Measurements from ENCODE around the gene GMIP. TPM values are rescaled to one million over a fixed set of nuclear protein-coding genes. Genes with fewer than 3 reads are reported as not detected.
A peak's percentile ranks its signal among the peaks of the same experiment; 100 is the strongest.
"Not testable (repeated sequence)": the region's sequence is repeated elsewhere in the genome, so short reads cannot be mapped to it uniquely, and the experiment has no call there.

Gene GMIP
- total and polyA plus RNA-seq, 12 donors = 1.4 to 11.8 (median 2.4) TPM

GRCh38 chr19:19674315-19674714 is 30.9 kb upstream of the GMIP start:
- ATAC-seq = no peak
- Histone ChIP-seq H3K4me3 (no peak overlapping the region), H3K9me3 (peaks cover 0 to 73% (median 3%) of the 10 kb centered on the region in 11 donors), H3K27ac (no peak overlapping the region), H3K27me3 (no peaks in the 10 kb centered on the region), H3K36me3 (peaks cover 0 to 77% (median 20%) of the 10 kb centered on the region in 9 donors), H3K4me1 (peaks cover 0 to 12% (median 8%) of the 10 kb centered on the region in 9 donors)
- no peak for TF ChIP-seq CTCF (IDR thresholded peaks at IDR 0.05)
- no peak for DNase-seq
- intact Hi-C loops (cut with DNase I) = loop anchor here in 1 of 10 donors (10.0 kb wide), 1 partner anchor 60 kb away; the partner anchor contains the start of gene ZNF14
- WGBS, 2 donors = 98 to 100% methylated on average over 6 of the region's 6 CpGs

GRCh38 chr19:19672816-19673215 is 29.4 kb upstream of the GMIP start:
- Histone ChIP-seq H3K4me3 (no peak overlapping the region), H3K36me3 (peaks cover 0 to 62% (median 6%) of the 10 kb centered on the region in 9 donors), H3K4me1 (peaks cover 0 to 19% (median 12%) of the 10 kb centered on the region in 9 donors), H3K27me3 (no peaks in the 10 kb centered on the region), H3K9me3 (peaks cover 0 to 58% (median 0%) of the 10 kb centered on the region in 11 donors), H3K27ac (no peak overlapping the region)
- intact Hi-C loops (cut with DNase I) = loop anchor here in 1 of 10 donors (10.0 kb wide), 1 partner anchor 62 kb away; the partner anchor contains the start of gene ZNF14
- ATAC-seq (no peak), DNase-seq (no peak)
- WGBS, 2 donors = 93 to 95% methylated on average over 3 of the region's 3 CpGs
- TF ChIP-seq CTCF (IDR thresholded peaks at IDR 0.05) = no peak

- H3K9me3 ChIP-seq = peaks cover 0 to 31% (median 0%) of the 10 kb centered on the region in 11 donors
- DNase-seq (no peak), ATAC-seq (no peak)
- 78 to 79% methylated on average over 10 of the region's 10 CpGs for WGBS, 2 donors
- intact Hi-C loops (cut with DNase I) = loop anchor here in 1 of 10 donors (10.0 kb wide), 1 partner anchor 65 kb away; the partner anchor contains the start of gene ZNF14
- peak overlapping the region in 1 of 10 donors; percentile 96 for H3K27ac ChIP-seq
- H3K4me3 ChIP-seq = peak overlapping the region in 5 of 10 donors; percentile 94 to 99 (median 96)
- H3K27me3 ChIP-seq = no peaks in the 10 kb centered on the region
- H3K36me3 ChIP-seq = peaks cover 0 to 34% (median 0%) of the 10 kb centered on the region in 9 donors
- H3K4me1 ChIP-seq = peaks cover 0 to 23% (median 12%) of the 10 kb centered on the region in 9 donors
- no peak for TF ChIP-seq CTCF (IDR thresholded peaks at IDR 0.05)
Measured at GRCh38 chr19:19670070-19670551, 26.7 kb upstream of the GMIP start.

GRCh38 chr19:19668230-19669012 is 25.0 kb upstream of the GMIP start, which contains the start of gene ZNF101:
TSS of gene ZNF101 (plus strand) at chr19:19668839. CDS start at chr19:19668964, 125 bp downstream.
- 4 to 5% methylated on average over 36 of the region's 36 CpGs for WGBS, 2 donors
- H3K27me3 ChIP-seq = no peaks in the 10 kb centered on the region
- intact Hi-C loops (cut with DNase I) = loop anchor here in 4 of 10 donors (2.0 to 10.0 kb wide), 6 partner anchors 64 to 236 kb away; partner anchors contain the start of genes ZNF506 (in 2 of the 4), ZNF14 (in 1 of the 4) and ZNF93 (in 1 of the 4)
- peak within 1 kb of the TSS; percentile 66 to 99 (median 94) for H3K4me3 ChIP-seq
- peaks cover 0 to 29% (median 14%) of the 10 kb centered on the region in 9 donors for H3K4me1 ChIP-seq
- peaks cover 0 to 14% (median 0%) of the 10 kb centered on the region in 11 donors for H3K9me3 ChIP-seq
- DNase-seq (peak; percentile 92 to 94), ATAC-seq (peak; percentile 74 to 89 (median 85))
- H3K27ac ChIP-seq = peak within 1 kb of the TSS in 9 of 10 donors; percentile 70 to 96 (median 79)
- H3K36me3 ChIP-seq = peaks cover 0 to 18% (median 0%) of the 10 kb centered on the region in 9 donors
- no peak for TF ChIP-seq CTCF (IDR thresholded peaks at IDR 0.05)

- not testable (repeated sequence) for H3K4me3 ChIP-seq, H3K9me3 ChIP-seq, H3K36me3 ChIP-seq, H3K27me3 ChIP-seq, DNase-seq, ATAC-seq, H3K27ac ChIP-seq
- intact Hi-C loops (cut with DNase I) = loop anchor here in 3 of 10 donors (5.0 to 10.0 kb wide), 5 partner anchors 67 to 239 kb away; partner anchors contain the start of genes ZNF14 (in 1 of the 3), ZNF506 (in 1 of the 3) and ZNF93 (in 1 of the 3)
- peaks cover 5 to 50% (median 28%) of the 10 kb centered on the region in 9 donors for H3K4me1 ChIP-seq
- 98% methylated on average over 22 of the region's 22 CpGs for WGBS, 2 donors
Measured at GRCh38 chr19:19665420-19665948, 22.0 kb upstream of the GMIP start.
